Upper lobe of left lung (tissue), 4 donors: ENCODE results near the gene TFG.

Source experiments
- CTCF ChIP-seq, 6 experiments: fragments of 450-650 bp in 4 of 6; fragments of 200-600 bp in 2 of 6; sonication (generic) in 2 of 6; IDR thresholded peaks; one replicate each; pipeline ENCODE4 v1.5.1; 2016 to 2019; ENCODE audit warnings: antibody characterized with exemption in 6 of 6
- POLR2A ChIP-seq, 4 donors: fragments of 450-650 bp; IDR thresholded peaks; one replicate each; pipeline ENCODE4 v1.5.1; 2016 to 2017; ENCODE audit warnings: antibody characterized with exemption in 4 of 4, mild to moderate bottlenecking in 2 of 4
- POLR2AphosphoS5 ChIP-seq, 2 donors: sonication (generic); formaldehyde crosslinking; IDR thresholded peaks; one replicate each; pipeline ENCODE4 v1.5.1; 2017; ENCODE audit warnings: antibody characterized with exemption in 2 of 2

DNA sequence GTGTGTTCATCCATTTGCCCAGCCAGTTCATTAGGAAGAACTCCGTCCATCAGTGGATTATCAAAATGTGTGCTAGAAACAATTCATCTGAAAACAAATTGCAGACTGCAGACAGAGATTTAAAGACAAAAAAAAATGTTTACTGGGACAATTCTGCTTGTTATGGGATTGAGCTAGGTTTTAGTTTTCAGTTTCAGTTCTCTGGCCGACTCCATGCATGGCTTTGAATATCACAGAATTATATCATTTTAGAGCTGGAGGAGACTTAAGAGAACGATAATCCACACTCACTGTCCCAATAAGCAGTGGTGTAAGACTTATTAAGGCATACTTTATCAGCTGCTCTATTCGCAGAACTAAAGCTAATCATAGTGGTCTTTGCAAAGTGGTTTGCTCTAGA lies 51.1 kb downstream of the TFG start:
- TF ChIP-seq CTCF (IDR thresholded peaks at IDR 0.05) (no peak), POLR2A (IDR thresholded peaks at IDR 0.05) (no peak), POLR2AphosphoS5 (IDR thresholded peaks at IDR 0.05) (no peak)
